ENCODE measurements around the gene FABP3. TPM values are rescaled to one million over a fixed set of nuclear protein-coding genes. Genes with fewer than 3 reads are reported as not detected.

Gene FABP3
- total and polyA plus RNA-seq, 2 of the 8 experiments (the other 6 are each of a cell fraction or from before 2014, with no cell fraction given): 34.8 to 43.9 TPM

- H4K5ac ChIP-seq (ENCODE audit: insufficient read length, low read depth, low read length): no peak overlapping the region
- no peak overlapping the region for H2BK12ac ChIP-seq (ENCODE audit: low read depth, low read length)
- H3K27me3 ChIP-seq (replicated peaks in 1 of 4; ENCODE audit: control insufficient read depth in 3 of 4, extremely low read depth in 1 of 4, insufficient read depth in 3 of 4, low read length in 3 of 4): no peaks in the 10 kb centered on the region
- no peak overlapping the region for H3K4me3 ChIP-seq (ENCODE audit: extremely low read depth in 1 of 4, insufficient read depth in 2 of 4, low read depth in 3 of 4, low read length in 4 of 4)
- no peak overlapping the region for H3K14ac ChIP-seq (ENCODE audit: insufficient read length)
- peaks cover 0 to 3% (median 0%) of the 10 kb centered on the region in 4 experiments; a peak in 2 of 7 replicates for H3K4me1 ChIP-seq (replicated peaks in 1 of 4; ENCODE audit: control insufficient read depth in 3 of 4, insufficient read depth in 4 of 4, low read length in 3 of 4)
- no peak overlapping the region for H3K4ac ChIP-seq (replicated peaks; ENCODE audit: insufficient read length, low read depth, low read length)
- H3K27ac ChIP-seq (ENCODE audit: low read depth, low read length): no peak overlapping the region
- H3K79me1 ChIP-seq (ENCODE audit: low read depth, low read length): no peaks in the 10 kb centered on the region
- no peak overlapping the region for H2BK5ac ChIP-seq (ENCODE audit: low read depth, low read length)
- CTCF ChIA-PET (ENCODE audit: partially characterized antibody): interaction anchor here (0.6 to 3.4 kb wide), 4 partner anchors 10 to 1832 kb away, joined by 3 to 21 read pairs (median 10); no protein-coding TSS in a partner anchor
- H3K23ac ChIP-seq (ENCODE audit: insufficient read length): no peak overlapping the region
- H2AFZ ChIP-seq (ENCODE audit: low read length): no peak overlapping the region
- H2BK120ac ChIP-seq (replicated peaks; ENCODE audit: low read depth, low read length): no peak overlapping the region
- H2AK5ac ChIP-seq (ENCODE audit: low read depth, low read length): no peak overlapping the region
- no peak overlapping the region for H3K9ac ChIP-seq (replicated peaks in 1 of 4; ENCODE audit: extremely low read depth in 1 of 4, low read depth in 3 of 4, low read length in 3 of 4)
- no peak overlapping the region for H4K91ac ChIP-seq (replicated peaks; ENCODE audit: insufficient read length, low read length)
- H3K18ac ChIP-seq (ENCODE audit: extremely low read depth, low read length): no peak overlapping the region
- no peaks in the 10 kb centered on the region for H3K23me2 ChIP-seq (ENCODE audit: low read depth, low read length)
- no peak overlapping the region for H2BK15ac ChIP-seq (ENCODE audit: low read length)
- no peak overlapping the region for H3K4me2 ChIP-seq (ENCODE audit: insufficient read depth in 1 of 2, low read depth in 2 of 2, low read length in 2 of 2)
- no peaks in the 10 kb centered on the region; a peak in 1 of 8 replicates for H3K36me3 ChIP-seq (ENCODE audit: control insufficient read depth in 2 of 4, insufficient read depth in 4 of 4, low read length in 3 of 4)
- no peaks in the 10 kb centered on the region for H3K9me3 ChIP-seq (ENCODE audit: insufficient read depth in 2 of 2, low read depth in 1 of 2, low read length in 1 of 2)
- WGBS, 2 experiments (ENCODE audit: extremely low coverage in 1 of 2, insufficient coverage in 1 of 2, insufficient read length in 1 of 2, insufficient replicate concordance in 2 of 2, low coverage in 1 of 2, low lambda C conversion rate in 2 of 2, missing lambda C conversion rate in 1 of 2): 86% methylated on average over 5 of the region's 6 CpGs; no CpG with 5 or more reads in 1 of the 2 experiments
- no peak overlapping the region for H3K56ac ChIP-seq (replicated peaks; ENCODE audit: insufficient read length, low read depth, low read length)
- DNase-seq (ENCODE audit: low read depth in 1 of 2, low spot score in 2 of 2): no peak
- no peaks in the 10 kb centered on the region for H4K20me1 ChIP-seq (replicated peaks in 1 of 2; ENCODE audit: control insufficient read depth in 1 of 2, insufficient read depth in 2 of 2, low read length in 2 of 2)
- FAIRE-seq: no peak
- H4K8ac ChIP-seq (ENCODE audit: extremely low read depth, insufficient read depth, low read length): no peak overlapping the region; the same call in 1 of the 2 replicates
- no peak overlapping the region for H2BK20ac ChIP-seq (ENCODE audit: low read length)
- POLR2A ChIA-PET (ENCODE audit: partially characterized antibody): interaction anchor here (1.1 to 1.2 kb wide), 2 partner anchors 10 to 16 kb away, joined by 3 to 5 read pairs; no protein-coding TSS in a partner anchor
- H3K79me2 ChIP-seq (ENCODE audit: control insufficient read depth in 1 of 2, insufficient read depth in 2 of 2, low read length in 2 of 2): no peaks in the 10 kb centered on the region
- TF ChIP-seq TAF1 (IDR thresholded peaks at IDR 0.05; ENCODE audit: low read depth, low read length) (no peak), POLR2A (IDR thresholded peaks at IDR 0.05; ENCODE audit: control extremely low read depth in 1 of 2, low read depth in 2 of 2, low read length in 2 of 2) (no peak), CTCF (IDR thresholded peaks at IDR 0.05; ENCODE audit: control extremely low read depth in 1 of 3, insufficient read depth in 1 of 3, low read depth in 1 of 3, low read length in 3 of 3) (no peak), SP1 (IDR thresholded peaks at IDR 0.05; ENCODE audit: low read depth, low read length) (no peak), CEBPB (IDR thresholded peaks at IDR 0.05; ENCODE audit: low read depth, low read length) (no peak), CTBP2 (IDR thresholded peaks at IDR 0.05; ENCODE audit: borderline replicate concordance, insufficient read depth, insufficient read length, low read length) (no peak), SIX5 (IDR thresholded peaks at IDR 0.05; ENCODE audit: low read depth, low read length) (no peak), PHF8 (conservative IDR thresholded peaks at IDR 0.05; ENCODE audit: low read depth, low read length) (no peak)
- TF ChIP-seq, protein P1, sequence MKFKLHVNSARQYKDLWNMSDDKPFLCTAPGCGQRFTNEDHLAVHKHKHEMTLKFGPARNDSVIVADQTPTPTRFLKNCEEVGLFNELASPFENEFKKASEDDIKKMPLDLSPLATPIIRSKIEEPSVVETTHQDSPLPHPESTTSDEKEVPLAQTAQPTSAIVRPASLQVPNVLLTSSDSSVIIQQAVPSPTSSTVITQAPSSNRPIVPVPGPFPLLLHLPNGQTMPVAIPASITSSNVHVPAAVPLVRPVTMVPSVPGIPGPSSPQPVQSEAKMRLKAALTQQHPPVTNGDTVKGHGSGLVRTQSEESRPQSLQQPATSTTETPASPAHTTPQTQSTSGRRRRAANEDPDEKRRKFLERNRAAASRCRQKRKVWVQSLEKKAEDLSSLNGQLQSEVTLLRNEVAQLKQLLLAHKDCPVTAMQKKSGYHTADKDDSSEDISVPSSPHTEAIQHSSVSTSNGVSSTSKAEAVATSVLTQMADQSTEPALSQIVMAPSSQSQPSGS (IDR thresholded peaks at IDR 0.05; ENCODE audit: low read length): no peak
These were observed 32.8 kb upstream of the FABP3 start for GRCh38 chr1:31405578-31406245.

All from H1 (cell line).